ENCODE data around the gene EPHB3.

- TF ChIP-seq ZBTB33 (IDR thresholded peaks at IDR 0.05; ENCODE audit: borderline replicate concordance, low read depth) = no peak
- no peak for TF ChIP-seq CTCF (IDR thresholded peaks at IDR 0.05)
Observed at GRCh38 chr3:184582646-184583577, 21.3 kb downstream of the EPHB3 start.

Data from SK-N-SH (cell line).